Measurements from ENCODE around the gene GALM. TPM values are rescaled to one million over a fixed set of nuclear protein-coding genes. Genes with fewer than 3 reads are reported as not detected.

Gene GALM
- total and polyA plus RNA-seq, 2 of the 13 experiments (the other 11 are each of a cell fraction or from before 2014, with no cell fraction given), result 65.5 to 90.0 TPM

GRCh38 chr2:38731684-38732221 lies 65.8 kb downstream of the GALM start (continued):
- TF ChIP-seq HMGXB4 (CRISPR knock-in tag; IDR thresholded peaks at IDR 0.05; ENCODE audit: borderline replicate concordance in 1 of 2, low read depth in 1 of 2), result 0 out of 4 replicates have a peak, but pooled peaks of 1 of the 2 experiments have one; percentile 39
- no peak for TF ChIP-seq HINFP (CRISPR knock-in tag; IDR thresholded peaks at IDR 0.05; ENCODE audit: low read depth)
- TF ChIP-seq ZBTB10 (CRISPR knock-in tag; IDR thresholded peaks at IDR 0.05; ENCODE audit: borderline replicate concordance), result no peak
- TF ChIP-seq RAD21 (CRISPR knock-in tag; IDR thresholded peaks at IDR 0.05), result 0 out of 2 replicates have a peak, but pooled peaks have one; percentile 28
- no peak for TF ChIP-seq TBP (CRISPR knock-in tag; IDR thresholded peaks at IDR 0.05)
- no peak for TF ChIP-seq KLF12 (CRISPR knock-in tag; IDR thresholded peaks at IDR 0.05; ENCODE audit: borderline replicate concordance)
- no peak for TF ChIP-seq ZNF615 (CRISPR knock-in tag; IDR thresholded peaks at IDR 0.05; ENCODE audit: borderline replicate concordance)
- no peak for TF ChIP-seq ZNF180 (CRISPR knock-in tag; IDR thresholded peaks at IDR 0.05; ENCODE audit: borderline replicate concordance, low read depth)
- no peak for TF ChIP-seq JDP2 (CRISPR knock-in tag; IDR thresholded peaks at IDR 0.05; ENCODE audit: borderline replicate concordance)
- no peak for TF ChIP-seq TEF (CRISPR knock-in tag; IDR thresholded peaks at IDR 0.05)
- peak; percentile 82 for TF ChIP-seq HNF1B (CRISPR knock-in tag; IDR thresholded peaks at IDR 0.05)
- peak; percentile 83 for TF ChIP-seq PAXIP1 (CRISPR knock-in tag; conservative IDR thresholded peaks at IDR 0.05)

All from HepG2 (cell line).